Stimulated activated CD8-positive, alpha-beta memory T cell treated with anti-CD3 and anti-CD28 coated beads, Interleukin-12 subunit alpha, Interleukin-12 subunit beta, amount 100 ng/mL, for 24 hours (primary cell): ENCODE measurements around the gene STK11.

Experiments
- DNase-seq: peaks from one replicate; pipeline ENCODE4 v3.0.0-alpha.2; 2020; ENCODE audit errors: extremely low read depth

The STK11 gene

DNA sequence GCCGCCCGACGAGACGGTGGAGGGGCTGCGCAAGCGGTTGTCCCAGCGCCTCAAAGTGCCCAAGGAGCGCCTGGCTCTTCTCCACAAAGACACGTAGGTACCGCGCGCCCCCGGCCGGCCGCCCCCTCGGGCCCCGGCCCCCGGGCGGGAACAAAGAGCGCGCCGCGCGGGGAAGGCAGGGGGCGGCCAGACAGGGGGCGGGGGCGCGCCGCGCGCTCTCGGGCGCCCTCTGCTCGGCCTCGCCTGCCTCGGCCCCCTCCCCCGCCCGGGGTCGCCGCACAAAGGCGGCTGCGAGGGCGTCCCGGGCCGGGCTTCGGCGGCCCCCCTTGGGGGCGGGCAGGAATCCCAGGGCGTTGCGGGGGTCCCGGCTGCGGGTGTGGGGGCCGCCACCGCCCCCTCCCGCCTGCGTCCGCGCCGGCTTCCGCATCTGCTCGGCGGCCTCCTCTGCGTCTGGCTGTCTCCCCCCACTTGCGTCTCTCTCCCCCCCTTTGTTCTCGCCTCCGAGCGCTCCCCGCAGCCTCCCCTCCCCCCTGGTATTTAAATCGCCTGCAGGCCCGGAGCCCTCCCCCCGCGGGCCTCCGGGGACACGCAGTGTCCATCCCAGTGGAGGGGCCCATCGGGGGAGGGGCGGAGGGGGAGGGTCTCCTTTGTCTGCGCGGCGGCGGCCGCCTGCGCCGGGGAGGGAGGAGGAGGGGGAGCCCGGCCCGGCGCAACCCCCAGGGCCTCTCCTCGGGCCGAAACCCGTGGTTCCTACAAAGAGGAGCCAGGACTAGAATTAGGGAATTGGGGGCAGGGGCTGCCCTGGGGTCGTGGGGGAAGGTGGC lies 45.1 kb downstream of the STK11 start:
- DNase-seq = no peak

- DNase-seq = no peak
Observed at GRCh38 chr19:1251330-1252220, 46.0 kb downstream of the STK11 start.

DNA sequence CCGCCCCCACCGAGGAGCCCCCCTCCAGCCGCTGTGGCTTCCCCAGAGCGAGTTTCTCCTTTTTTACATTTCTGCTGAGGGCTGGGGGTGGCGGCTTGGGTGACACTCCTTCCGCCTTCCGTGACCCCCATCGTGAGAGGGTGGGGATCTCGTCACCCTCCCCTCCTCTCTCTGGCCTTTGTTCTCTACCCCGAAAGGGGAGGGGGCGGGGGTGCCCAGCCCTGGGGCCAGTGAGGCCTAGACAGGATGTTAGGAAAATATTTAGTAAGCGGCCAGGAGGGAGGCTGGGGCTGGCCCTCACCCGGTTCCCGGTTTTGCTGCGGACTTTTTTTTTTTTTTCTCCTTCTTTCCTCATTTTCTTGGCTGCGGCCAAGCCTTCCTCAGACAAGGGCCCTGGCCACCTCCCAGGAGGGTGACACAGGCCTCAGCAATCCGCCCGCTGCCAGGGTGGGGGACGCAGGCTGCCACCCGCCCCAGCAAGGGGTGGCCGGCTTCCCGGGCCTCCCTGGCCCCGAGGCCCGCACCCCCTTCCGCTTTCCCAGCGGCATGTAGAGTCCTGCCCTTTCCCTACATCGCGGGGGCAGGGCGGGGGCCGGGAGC lies 46.7 kb downstream of the STK11 start:
- DNase-seq = no peak

DNA sequence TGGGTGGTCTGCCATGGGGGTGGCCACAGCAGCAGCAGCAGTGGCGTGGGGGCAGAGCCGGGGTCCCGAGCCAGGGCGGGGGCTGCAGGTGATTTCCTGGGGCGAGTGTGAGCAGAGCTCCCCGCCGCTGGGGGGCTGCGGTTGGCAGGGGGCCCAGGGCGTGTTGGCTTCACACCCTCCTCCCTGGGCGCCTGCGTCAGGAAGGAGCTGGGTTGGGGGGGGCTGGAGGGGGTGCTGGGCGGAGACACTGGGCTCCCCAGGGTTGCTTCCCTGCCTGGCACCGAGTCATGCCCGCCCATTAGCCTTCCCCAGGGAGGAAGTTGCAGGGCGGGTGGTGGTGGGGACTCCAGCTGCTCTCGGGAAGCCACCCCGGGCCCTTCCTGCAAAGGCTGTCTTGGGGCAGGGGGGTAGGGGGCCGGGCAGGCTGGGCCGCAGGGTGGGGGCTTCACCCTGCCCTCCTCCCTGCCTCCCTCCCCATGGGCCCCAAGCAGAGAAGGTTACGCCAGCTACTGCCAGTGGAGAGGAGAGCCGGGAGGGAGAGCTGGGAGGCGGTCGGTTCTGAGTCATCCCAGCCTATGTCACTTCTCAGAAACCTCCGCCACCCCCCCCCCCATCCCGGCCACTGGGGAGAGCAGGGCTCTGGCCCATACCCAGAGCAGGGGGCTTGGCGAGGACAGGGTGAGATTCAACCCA lies 47.4 kb downstream of the STK11 start:
- DNase-seq = no peak

DNA sequence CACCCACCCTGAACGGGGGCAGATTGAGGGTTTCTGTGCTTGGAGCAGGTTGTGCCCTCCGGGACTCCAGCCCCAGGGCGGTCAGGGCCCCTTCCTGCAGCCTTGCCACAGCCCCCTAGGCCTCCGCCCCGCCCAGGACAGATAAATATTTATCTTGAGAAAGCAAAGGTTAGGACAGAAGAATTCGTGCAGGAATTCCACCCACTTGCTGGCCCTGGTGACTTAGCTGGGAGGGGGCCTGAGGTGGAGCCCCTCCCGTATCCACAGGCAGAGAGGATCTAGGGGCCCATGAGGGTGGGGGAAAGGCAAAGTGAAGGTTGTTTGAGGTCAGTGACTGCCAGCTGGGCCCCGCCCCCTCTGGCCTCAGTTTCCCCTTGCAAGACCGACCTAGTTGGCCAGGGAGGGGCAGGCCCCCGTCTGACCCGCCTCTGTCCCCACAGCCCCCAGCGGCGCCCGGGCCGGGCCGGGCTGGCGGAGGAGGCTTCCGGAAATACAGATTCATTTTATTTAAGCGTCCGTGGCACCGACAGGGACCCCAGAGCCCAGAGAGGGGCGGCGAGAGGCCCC lies 48.0 kb downstream of the STK11 start:
- DNase-seq = no peak

- DNase-seq = no peak
Observed at GRCh38 chr19:1254081-1254527, 48.5 kb downstream of the STK11 start.

- DNase-seq = no peak
Observed at GRCh38 chr19:1254530-1255185, 49.1 kb downstream of the STK11 start.

DNA sequence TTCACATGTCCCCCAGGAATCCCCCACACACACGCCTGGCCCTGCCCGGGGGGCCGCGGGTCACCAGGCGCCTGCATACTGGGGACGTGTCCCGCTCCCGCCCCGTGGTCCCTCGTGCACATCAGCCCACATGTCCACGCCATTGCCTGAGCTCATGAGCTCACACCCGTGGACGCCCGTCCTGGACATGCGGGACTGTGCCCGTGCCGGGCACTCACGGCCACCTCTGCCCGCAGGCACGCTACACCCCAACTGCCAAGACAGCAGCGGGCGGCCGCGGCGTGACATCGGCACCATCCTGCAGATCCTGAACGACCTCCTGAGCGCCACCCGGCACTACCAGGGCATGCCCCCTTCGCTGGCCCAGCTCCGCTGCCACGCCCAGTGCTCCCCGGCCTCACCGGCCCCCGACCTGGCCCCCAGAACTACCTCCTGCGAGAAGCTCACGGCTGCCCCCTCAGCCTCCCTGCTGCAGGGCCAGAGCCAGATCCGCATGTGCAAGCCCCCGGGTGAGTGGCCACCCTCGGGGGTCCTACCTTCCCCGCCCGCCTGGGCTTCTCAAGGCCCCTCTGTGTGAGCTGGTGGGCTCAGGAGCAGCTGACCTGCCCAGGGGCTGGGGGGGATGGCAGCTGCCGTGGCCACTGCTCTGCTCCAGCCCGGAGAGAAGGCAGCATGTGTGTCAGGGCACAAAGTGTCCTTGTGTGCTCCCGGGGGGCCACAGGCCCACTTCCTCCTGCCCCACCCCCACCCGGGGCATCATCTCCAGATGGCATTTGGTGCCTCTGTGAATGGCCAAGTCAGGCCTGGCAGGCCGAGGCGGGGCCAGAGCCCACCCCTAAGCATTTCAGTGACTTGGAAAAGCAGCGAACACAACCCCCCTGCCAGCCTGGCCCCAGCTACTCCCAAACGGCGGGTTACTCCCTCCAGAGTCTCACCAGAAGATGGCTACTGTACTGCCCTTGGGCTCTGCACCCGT lies 49.9 kb downstream of the STK11 start:
- no peak for DNase-seq

GRCh38 chr19:1256646-1257474 lies 51.3 kb downstream of the STK11 start:
- DNase-seq = no peak

GRCh38 chr19:1257475-1258162 lies 52.0 kb downstream of the STK11 start:
- no peak for DNase-seq

- DNase-seq = no peak
Observed at GRCh38 chr19:1258163-1258492, 52.5 kb downstream of the STK11 start.

DNA sequence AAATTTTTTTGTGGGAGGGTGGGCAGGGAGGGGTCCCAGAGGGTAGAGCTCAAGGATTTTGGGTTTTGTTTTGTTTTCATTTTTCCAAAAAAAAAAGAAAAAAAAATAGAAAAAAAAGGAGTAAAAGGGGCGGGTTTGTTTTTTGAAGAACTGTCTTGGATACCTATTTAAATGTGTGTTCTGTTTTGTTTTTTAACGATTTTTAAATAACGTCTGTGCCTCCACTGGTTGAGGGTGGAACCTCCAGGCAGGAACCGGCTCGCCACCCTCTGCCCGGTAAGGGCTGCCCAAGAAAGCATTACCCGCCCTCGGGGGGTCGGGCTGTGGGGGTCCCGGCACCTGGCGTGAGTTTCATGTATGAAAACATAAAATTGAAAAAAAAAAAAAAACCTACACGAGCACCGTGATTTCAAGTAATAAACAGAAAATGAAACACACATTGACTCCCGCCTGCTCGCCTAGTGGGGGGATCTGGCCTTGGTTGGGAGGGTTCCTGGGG lies 53.2 kb downstream of the STK11 start:
- no peak for DNase-seq

- DNase-seq = no peak
Observed at GRCh38 chr19:1259206-1259875, 53.8 kb downstream of the STK11 start.

GRCh38 chr19:1259876-1260748 lies 54.5 kb downstream of the STK11 start:
- DNase-seq = no peak

DNA sequence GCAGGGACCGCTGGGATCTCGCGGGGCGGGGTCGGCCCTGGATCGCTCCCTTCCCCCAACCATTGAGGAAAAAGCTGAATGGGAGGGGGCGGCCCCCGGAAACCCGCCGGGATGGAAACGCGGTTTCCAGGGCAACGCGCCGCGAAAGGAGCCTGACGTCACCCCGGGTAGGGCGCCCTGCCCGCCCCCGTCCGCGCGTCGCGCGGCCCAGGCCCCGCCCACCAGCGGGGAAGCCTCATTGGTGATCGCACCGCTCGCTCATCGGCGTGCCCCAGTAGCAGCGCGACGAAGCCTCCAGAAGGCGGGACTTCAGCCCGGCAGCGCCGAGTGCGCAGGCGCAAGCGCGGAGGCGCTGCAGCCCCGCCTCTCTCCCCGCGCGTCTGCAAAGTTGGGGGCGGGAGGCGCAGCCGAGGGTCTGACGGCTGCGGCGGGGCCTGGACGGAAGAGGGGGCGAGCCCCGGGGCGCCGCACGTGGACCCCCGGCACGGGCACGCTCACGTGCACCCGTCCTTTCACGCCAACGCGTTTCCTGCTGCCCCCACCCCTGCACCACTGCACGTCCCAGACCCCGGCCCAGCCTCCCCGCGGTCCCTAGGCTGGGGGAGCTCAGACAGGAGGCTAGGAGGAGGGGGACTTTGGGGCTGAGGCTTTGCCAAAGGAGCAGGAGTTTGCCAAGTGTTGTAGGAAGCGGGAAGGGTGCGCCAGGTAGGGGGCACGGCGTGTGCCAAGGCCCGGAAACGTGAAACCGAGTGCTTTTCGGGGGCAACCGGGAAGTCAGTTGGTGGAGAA lies 55.4 kb downstream of the STK11 start:
- DNase-seq = peak; percentile 87

- no peak for DNase-seq
Observed at GRCh38 chr19:1261538-1261797, 55.9 kb downstream of the STK11 start.
